ENCODE data around the gene RHOG. TPM values are rescaled to one million over a fixed set of nuclear protein-coding genes. Genes with fewer than 3 reads are reported as not detected.

The RHOG gene
- total and polyA plus RNA-seq, 9 of the 15 experiments (the other 6 are each of a cell fraction or from before 2014, with no cell fraction given), result 22.6 to 162 (median 80.3) TPM

- TF ChIP-seq, protein P1, sequence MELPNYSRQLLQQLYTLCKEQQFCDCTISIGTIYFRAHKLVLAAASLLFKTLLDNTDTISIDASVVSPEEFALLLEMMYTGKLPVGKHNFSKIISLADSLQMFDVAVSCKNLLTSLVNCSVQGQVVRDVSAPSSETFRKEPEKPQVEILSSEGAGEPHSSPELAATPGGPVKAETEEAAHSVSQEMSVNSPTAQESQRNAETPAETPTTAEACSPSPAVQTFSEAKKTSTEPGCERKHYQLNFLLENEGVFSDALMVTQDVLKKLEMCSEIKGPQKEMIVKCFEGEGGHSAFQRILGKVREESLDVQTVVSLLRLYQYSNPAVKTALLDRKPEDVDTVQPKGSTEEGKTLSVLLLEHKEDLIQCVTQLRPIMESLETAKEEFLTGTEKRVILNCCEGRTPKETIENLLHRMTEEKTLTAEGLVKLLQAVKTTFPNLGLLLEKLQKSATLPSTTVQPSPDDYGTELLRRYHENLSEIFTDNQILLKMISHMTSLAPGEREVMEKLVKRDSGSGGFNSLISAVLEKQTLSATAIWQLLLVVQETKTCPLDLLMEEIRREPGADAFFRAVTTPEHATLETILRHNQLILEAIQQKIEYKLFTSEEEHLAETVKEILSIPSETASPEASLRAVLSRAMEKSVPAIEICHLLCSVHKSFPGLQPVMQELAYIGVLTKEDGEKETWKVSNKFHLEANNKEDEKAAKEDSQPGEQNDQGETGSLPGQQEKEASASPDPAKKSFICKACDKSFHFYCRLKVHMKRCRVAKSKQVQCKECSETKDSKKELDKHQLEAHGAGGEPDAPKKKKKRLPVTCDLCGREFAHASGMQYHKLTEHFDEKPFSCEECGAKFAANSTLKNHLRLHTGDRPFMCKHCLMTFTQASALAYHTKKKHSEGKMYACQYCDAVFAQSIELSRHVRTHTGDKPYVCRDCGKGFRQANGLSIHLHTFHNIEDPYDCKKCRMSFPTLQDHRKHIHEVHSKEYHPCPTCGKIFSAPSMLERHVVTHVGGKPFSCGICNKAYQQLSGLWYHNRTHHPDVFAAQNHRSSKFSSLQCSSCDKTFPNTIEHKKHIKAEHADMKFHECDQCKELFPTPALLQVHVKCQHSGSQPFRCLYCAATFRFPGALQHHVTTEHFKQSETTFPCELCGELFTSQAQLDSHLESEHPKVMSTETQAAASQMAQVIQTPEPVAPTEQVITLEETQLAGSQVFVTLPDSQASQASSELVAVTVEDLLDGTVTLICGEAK (IDR thresholded peaks at IDR 0.05), result peak; percentile 41; the same call in 1 of the 2 replicates
- TF ChIP-seq, protein P1 (CRISPR knock-in tag; IDR thresholded peaks at IDR 0.05), result no peak
- TF ChIP-seq ZNF431 (CRISPR knock-in tag; IDR thresholded peaks at IDR 0.05), result no peak
Measured at GRCh38 chr11:3797329-3798090, 43.2 kb downstream of the RHOG start, which contains the start of gene NUP98 (continued).

All from K562 (cell line).